Measurements from ENCODE around the gene FBP1. TPM values are rescaled to one million over a fixed set of nuclear protein-coding genes. Genes with fewer than 3 reads are reported as not detected.

Gene FBP1
- total RNA-seq, 2 donors from 2014 or later = 28.5 to 39.9 TPM

DNA sequence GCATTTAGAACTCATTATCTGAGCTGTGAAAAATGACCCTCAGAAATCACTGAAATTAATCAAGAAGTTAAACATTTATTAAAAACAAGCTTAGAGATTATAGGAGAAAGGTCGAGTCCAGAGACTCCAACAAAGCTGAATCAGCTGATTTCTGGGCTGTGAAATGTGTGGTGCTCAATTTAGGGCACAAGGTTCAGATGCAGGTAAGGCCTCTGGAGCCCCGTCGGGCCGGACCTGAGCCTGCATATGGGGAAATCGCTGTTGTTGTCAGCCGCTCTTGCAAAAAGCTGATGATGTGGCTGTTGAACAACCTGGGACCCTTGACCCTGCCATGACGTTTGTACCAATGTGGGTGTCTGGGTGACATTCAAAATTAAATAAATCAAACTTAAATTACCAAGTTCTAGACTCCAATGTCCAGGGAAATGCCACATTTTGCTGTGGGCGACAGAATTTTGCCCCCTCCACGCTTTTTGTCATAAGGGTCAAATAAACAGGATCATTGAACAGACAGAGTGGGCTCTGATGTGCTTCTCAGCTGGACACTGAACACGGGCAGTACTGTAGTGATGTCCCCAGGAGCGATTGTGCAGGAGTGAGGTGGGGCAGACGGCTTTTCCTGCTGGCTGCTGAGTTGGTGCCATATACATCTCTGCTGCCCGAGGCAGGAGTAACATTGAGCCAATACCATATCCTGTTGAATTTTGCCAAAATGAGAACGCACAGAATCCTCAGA lies 27.2 kb upstream of the FBP1 start:
- Histone ChIP-seq H3K27me3 (no peaks in the 10 kb centered on the region), H3K4me3 (no peak overlapping the region), H3K4me1 (peaks cover 18% of the 10 kb centered on the region), H3K36me3 (replicated peaks in 1 of 2; ENCODE audit: insufficient read depth in 1 of 2, low read depth in 2 of 2) (no peaks in the 10 kb centered on the region), H3K27ac (peak overlapping the region in 3 of 4 donors; percentile 3 to 44 (median 15)), H3K9me3 (no peaks in the 10 kb centered on the region)
- intact Hi-C loops (cut with DNase I) = no loop called here
- DNase-seq (peak in 3 of 4 donors; percentile 17 to 24 (median 19)), ATAC-seq (no peak)
- TF ChIP-seq, protein P1, sequence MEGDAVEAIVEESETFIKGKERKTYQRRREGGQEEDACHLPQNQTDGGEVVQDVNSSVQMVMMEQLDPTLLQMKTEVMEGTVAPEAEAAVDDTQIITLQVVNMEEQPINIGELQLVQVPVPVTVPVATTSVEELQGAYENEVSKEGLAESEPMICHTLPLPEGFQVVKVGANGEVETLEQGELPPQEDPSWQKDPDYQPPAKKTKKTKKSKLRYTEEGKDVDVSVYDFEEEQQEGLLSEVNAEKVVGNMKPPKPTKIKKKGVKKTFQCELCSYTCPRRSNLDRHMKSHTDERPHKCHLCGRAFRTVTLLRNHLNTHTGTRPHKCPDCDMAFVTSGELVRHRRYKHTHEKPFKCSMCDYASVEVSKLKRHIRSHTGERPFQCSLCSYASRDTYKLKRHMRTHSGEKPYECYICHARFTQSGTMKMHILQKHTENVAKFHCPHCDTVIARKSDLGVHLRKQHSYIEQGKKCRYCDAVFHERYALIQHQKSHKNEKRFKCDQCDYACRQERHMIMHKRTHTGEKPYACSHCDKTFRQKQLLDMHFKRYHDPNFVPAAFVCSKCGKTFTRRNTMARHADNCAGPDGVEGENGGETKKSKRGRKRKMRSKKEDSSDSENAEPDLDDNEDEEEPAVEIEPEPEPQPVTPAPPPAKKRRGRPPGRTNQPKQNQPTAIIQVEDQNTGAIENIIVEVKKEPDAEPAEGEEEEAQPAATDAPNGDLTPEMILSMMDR (IDR thresholded peaks at IDR 0.05) = no peak
- TF ChIP-seq POLR2A (IDR thresholded peaks at IDR 0.05) = no peak
- 54 to 56% methylated on average over 14 of the region's 14 CpGs for WGBS, 2 donors

DNA sequence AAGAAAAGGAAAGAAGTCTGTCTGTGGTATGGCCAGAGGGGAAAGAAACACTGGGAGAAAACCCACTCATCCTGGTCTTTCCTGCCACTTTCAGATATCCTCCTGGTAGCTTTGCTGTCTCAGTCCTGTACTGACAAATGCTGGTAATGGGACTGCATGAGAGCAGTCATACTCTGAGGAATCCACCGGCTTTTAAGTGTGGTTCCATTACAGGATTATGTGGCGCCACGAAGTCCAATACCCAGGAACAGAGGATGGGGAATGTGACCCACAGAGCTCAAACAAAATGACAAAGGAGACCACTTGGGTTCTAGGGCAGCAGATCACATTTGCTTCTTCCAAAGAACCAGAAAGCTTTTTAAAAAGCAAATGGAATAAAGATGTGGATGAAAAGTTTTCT lies 26.3 kb upstream of the FBP1 start:
- no peak for DNase-seq
- no peak for TF ChIP-seq POLR2A (IDR thresholded peaks at IDR 0.05)
- TF ChIP-seq, protein P1 (IDR thresholded peaks at IDR 0.05) = no peak
- Histone ChIP-seq H3K36me3 (replicated peaks in 1 of 2; ENCODE audit: insufficient read depth in 1 of 2, low read depth in 2 of 2) (no peaks in the 10 kb centered on the region), H3K4me1 (peaks cover 18% of the 10 kb centered on the region), H3K4me3 (no peak overlapping the region), H3K27me3 (no peaks in the 10 kb centered on the region), H3K9me3 (no peaks in the 10 kb centered on the region), H3K27ac (no peak overlapping the region)
- no peak for ATAC-seq
- 93 to 96% methylated on average over 3 of the region's 3 CpGs for WGBS, 2 donors
- intact Hi-C loops (cut with DNase I) = no loop called here

DNA sequence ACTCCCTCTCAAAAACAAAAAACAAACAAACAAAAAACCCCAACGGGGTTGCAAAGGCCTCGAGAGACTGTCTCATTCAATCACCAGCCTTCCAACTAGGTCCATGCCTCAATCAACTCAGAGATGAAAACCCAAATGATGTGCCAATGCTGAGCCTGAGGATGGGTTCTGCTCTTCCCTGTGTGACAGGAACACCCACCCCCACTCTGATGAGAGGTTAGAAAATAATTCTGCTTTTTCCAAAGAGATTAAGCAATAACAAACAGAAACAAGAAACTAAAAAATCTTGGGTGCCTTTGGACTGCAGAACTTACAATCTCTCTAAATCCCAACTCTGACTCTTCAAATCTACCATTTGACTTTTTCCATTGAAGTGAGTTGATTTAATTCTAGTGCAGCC lies 25.5 kb upstream of the FBP1 start:
- intact Hi-C loops (cut with DNase I) = no loop called here

DNA sequence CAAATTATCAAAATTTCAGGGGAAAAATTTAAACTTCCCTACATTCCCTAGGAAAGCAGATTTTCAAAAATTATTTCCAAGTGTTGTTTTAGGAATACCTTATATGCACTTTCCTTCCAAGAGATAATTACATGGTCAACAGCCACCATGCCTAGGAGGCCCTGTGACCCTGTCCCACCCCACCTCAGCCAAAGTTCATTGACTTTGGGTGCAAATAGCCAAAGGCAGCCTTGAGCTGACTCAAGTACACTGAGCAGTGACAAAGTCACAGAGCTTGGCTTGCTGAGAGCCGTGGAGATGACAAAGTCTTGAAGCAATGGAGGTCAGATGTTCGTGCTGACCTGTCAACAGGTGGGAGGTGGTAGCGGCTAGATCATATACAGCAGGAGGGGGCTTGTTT lies 24.3 kb upstream of the FBP1 start:
- ATAC-seq (no peak), DNase-seq (no peak)
- H3K4me3 ChIP-seq = no peak overlapping the region
- H3K27me3 ChIP-seq = no peaks in the 10 kb centered on the region
- WGBS, 2 donors = 96 to 98% methylated on average over 3 of the region's 3 CpGs
- H3K4me1 ChIP-seq = peaks cover 13% of the 10 kb centered on the region
- H3K9me3 ChIP-seq = no peaks in the 10 kb centered on the region
- H3K36me3 ChIP-seq (replicated peaks in 1 of 2; ENCODE audit: insufficient read depth in 1 of 2, low read depth in 2 of 2) = no peaks in the 10 kb centered on the region
- TF ChIP-seq, protein P1 (IDR thresholded peaks at IDR 0.05) = no peak
- TF ChIP-seq POLR2A (IDR thresholded peaks at IDR 0.05) = no peak
- no peak overlapping the region for H3K27ac ChIP-seq
- intact Hi-C loops (cut with DNase I) = no loop called here

More for the DNA sequence above, 25.5 kb upstream of the FBP1 start:
- ATAC-seq = no peak
- no peak for DNase-seq
- 75 to 78% methylated on average over 2 of the region's 2 CpGs for WGBS, 2 donors
- TF ChIP-seq, protein P1 (IDR thresholded peaks at IDR 0.05) = no peak
- Histone ChIP-seq H3K27ac (no peak overlapping the region), H3K4me1 (peaks cover 16% of the 10 kb centered on the region), H3K4me3 (no peak overlapping the region), H3K9me3 (no peaks in the 10 kb centered on the region), H3K36me3 (replicated peaks in 1 of 2; ENCODE audit: insufficient read depth in 1 of 2, low read depth in 2 of 2) (no peaks in the 10 kb centered on the region), H3K27me3 (no peaks in the 10 kb centered on the region)

DNA sequence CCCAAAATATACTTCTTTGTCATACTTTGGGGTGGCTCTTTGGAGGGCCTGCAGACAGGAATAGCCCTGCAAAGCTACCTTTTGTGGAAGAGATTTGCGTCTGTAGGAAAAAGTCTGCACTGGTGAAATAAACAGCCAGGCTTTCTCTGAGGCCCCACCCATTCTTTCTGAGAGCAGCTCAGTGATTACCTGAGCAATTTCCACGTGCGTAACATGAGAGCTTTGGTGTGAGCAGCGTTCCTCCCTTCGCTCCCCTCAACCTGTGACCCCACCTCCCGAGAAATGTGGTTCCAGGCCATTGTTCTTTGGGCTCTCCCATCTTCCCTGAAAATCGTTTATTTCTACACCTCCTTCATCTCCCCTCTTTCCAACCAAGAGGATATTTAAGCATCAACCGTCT lies 23.8 kb upstream of the FBP1 start:
- no peak for DNase-seq
- no peak for ATAC-seq

More for the DNA sequence above, 23.8 kb upstream of the FBP1 start:
- TF ChIP-seq POLR2A (IDR thresholded peaks at IDR 0.05) = no peak
- TF ChIP-seq, protein P1 (IDR thresholded peaks at IDR 0.05) = no peak
- intact Hi-C loops (cut with DNase I) = no loop called here
- H3K9me3 ChIP-seq = no peaks in the 10 kb centered on the region
- no peaks in the 10 kb centered on the region for H3K27me3 ChIP-seq
- WGBS, 2 donors = 71 to 81% methylated on average over 8 of the region's 8 CpGs
- no peak overlapping the region for H3K4me3 ChIP-seq
- H3K27ac ChIP-seq = no peak overlapping the region
- no peaks in the 10 kb centered on the region for H3K36me3 ChIP-seq (replicated peaks in 1 of 2; ENCODE audit: insufficient read depth in 1 of 2, low read depth in 2 of 2)
- H3K4me1 ChIP-seq = peaks cover 13% of the 10 kb centered on the region

Measured in body of pancreas (tissue), 4 donors.